H1 (cell line): Measurements from ENCODE around the gene CENPW. TPM values are rescaled to one million over a fixed set of nuclear protein-coding genes. Genes with fewer than 3 reads are reported as not detected.

Experiments used
- CTCF ChIA-PET: fragments of 300-600 bp; sonication (Branson Sonifier 250); formaldehyde crosslinking; loops from one replicate; lab custom pipeline; 2021; ENCODE audit not compliant: partially characterized antibody; lab: Charles Lee
- POLR2A ChIA-PET: fragments of 300-600 bp; sonication (Branson Sonifier 250); formaldehyde crosslinking; loops from one replicate; lab custom pipeline; 2021; ENCODE audit warnings: inconsistent platforms; ENCODE audit not compliant: partially characterized antibody; lab: Charles Lee
- DNase-seq, 2 experiments: peaks; one replicate each; pipeline versions ENCODE4 v3.0.0 to v3.0.0-alpha.2; 2010 to 2022; ENCODE audit warnings: low spot score in 2 of 2, low read depth in 1 of 2, mixed read lengths in 1 of 2
- FAIRE-seq: peaks from 2 replicates; lab custom pipeline; 2011; peaks lifted over from hg19 to GRCh38; lab: Jason Lieb, UNC
- H2AFZ ChIP-seq: 2 replicates; pipeline ENCODE4 v1.8.1; 2012; ENCODE audit warnings: low read length, inconsistent platforms
- H2AK5ac ChIP-seq: 2 replicates; pipeline ENCODE4 v1.6.1; 2013; ENCODE audit warnings: low read depth, low read length
- H2BK120ac ChIP-seq: replicated peaks from 2 replicates; pipeline ENCODE3; 2013; ENCODE audit warnings: low read depth, low read length, inconsistent platforms
- H2BK12ac ChIP-seq: 2 replicates; pipeline ENCODE4 v1.6.1; 2013; ENCODE audit warnings: low read depth, low read length
- H2BK15ac ChIP-seq: 2 replicates; pipeline ENCODE4 v1.6.1; 2013; ENCODE audit warnings: low read length
- H2BK20ac ChIP-seq: 2 replicates; pipeline ENCODE4 v1.6.1; 2013; ENCODE audit warnings: low read length
- H2BK5ac ChIP-seq: 2 replicates; pipeline ENCODE4 v1.6.1; 2013; ENCODE audit warnings: low read depth, low read length
- H3K14ac ChIP-seq: 2 replicates; pipeline ENCODE4 v1.6.1; 2013; ENCODE audit warnings: inconsistent platforms; ENCODE audit not compliant: insufficient read length
- H3K18ac ChIP-seq: 2 replicates; pipeline ENCODE4 v1.6.1; 2013; ENCODE audit warnings: low read length; ENCODE audit errors: extremely low read depth
- H3K23ac ChIP-seq: 2 replicates; pipeline ENCODE4 v1.6.1; 2013; ENCODE audit warnings: inconsistent platforms; ENCODE audit not compliant: insufficient read length
- H3K23me2 ChIP-seq: 2 replicates; pipeline ENCODE4 v1.6.1; 2013; ENCODE audit warnings: low read depth, low read length
- H3K27ac ChIP-seq: 2 replicates; pipeline ENCODE4 v1.6.1; 2011; ENCODE audit warnings: low read depth, low read length, inconsistent platforms
- H3K27me3 ChIP-seq, 4 experiments: replicated peaks in 1 of 4; 1 replicate in 1 of 4; 2 replicates in 3 of 4; pipeline versions ENCODE4 v1.6.1 to v1.8.1; 2011 to 2013; ENCODE audit warnings: low read length in 3 of 4, mild to moderate bottlenecking in 3 of 4, inconsistent platforms in 2 of 4, mixed read lengths in 2 of 4, moderate library complexity in 1 of 4; ENCODE audit not compliant: control insufficient read depth in 3 of 4, insufficient read depth in 3 of 4; ENCODE audit errors: extremely low read depth in 1 of 4
- H3K36me3 ChIP-seq, 4 experiments: 2 replicates each; pipeline versions ENCODE4 v1.6.1 to v1.8.1; 2011 to 2013; ENCODE audit warnings: mild to moderate bottlenecking in 4 of 4, low read length in 3 of 4, moderate library complexity in 2 of 4, control low read depth in 1 of 4, inconsistent platforms in 1 of 4; ENCODE audit not compliant: insufficient read depth in 4 of 4, control insufficient read depth in 2 of 4
- H3K4ac ChIP-seq: replicated peaks from 2 replicates; pipeline ENCODE3; 2013; ENCODE audit warnings: low read length, low read depth, mixed read lengths, inconsistent platforms; ENCODE audit not compliant: insufficient read length
- H3K4me1 ChIP-seq, 4 experiments: replicated peaks in 1 of 4; 1 replicate in 1 of 4; 2 replicates in 3 of 4; pipeline versions ENCODE4 v1.6.1 to v1.8.1; 2011 to 2013; ENCODE audit warnings: low read length in 3 of 4, inconsistent platforms in 2 of 4, mixed read lengths in 1 of 4; ENCODE audit not compliant: insufficient read depth in 4 of 4, control insufficient read depth in 3 of 4
- H3K4me2 ChIP-seq, 2 experiments: 2 replicates each; pipeline versions ENCODE4 v1.6.1 to v1.8.1; 2011 to 2013; ENCODE audit warnings: low read depth in 2 of 2, low read length in 2 of 2, control low read depth in 1 of 2, inconsistent platforms in 1 of 2, mild to moderate bottlenecking in 1 of 2; ENCODE audit not compliant: insufficient read depth in 1 of 2
- H3K4me3 ChIP-seq, 4 experiments: fragments of 200-600, 300-600 bp in 1 of 4; sonication (generic), shearing (Covaris generic), sonication (Bioruptor Twin) in 1 of 4; 2 replicates each; pipeline versions ENCODE4 v1.5.1 to v1.8.1; 2011 to 2016; ENCODE audit warnings: low read length in 4 of 4, low read depth in 3 of 4, control low read depth in 2 of 4, inconsistent platforms in 2 of 4, mild to moderate bottlenecking in 2 of 4, mixed read lengths in 1 of 4, moderate library complexity in 1 of 4; ENCODE audit not compliant: insufficient read depth in 2 of 4; ENCODE audit errors: extremely low read depth in 1 of 4
- H3K56ac ChIP-seq: replicated peaks from 2 replicates; pipeline ENCODE3; 2013; ENCODE audit warnings: low read depth, mild to moderate bottlenecking, mixed read lengths, low read length, inconsistent platforms; ENCODE audit not compliant: insufficient read length
- H3K79me1 ChIP-seq: 2 replicates; pipeline ENCODE4 v1.6.1; 2013; ENCODE audit warnings: low read depth, low read length, control low read depth
- H3K79me2 ChIP-seq, 2 experiments: 2 replicates each; pipeline versions ENCODE4 v1.6.1 to v1.8.1; 2012 to 2013; ENCODE audit warnings: low read length in 2 of 2, mild to moderate bottlenecking in 2 of 2, inconsistent platforms in 1 of 2; ENCODE audit not compliant: insufficient read depth in 2 of 2, control insufficient read depth in 1 of 2
- H3K9ac ChIP-seq, 4 experiments: replicated peaks in 1 of 4; 1 replicate in 1 of 4; 2 replicates in 3 of 4; pipeline versions ENCODE4 v1.6.1 to v1.8.1; 2011 to 2013; ENCODE audit warnings: low read depth in 3 of 4, low read length in 3 of 4, control low read depth in 2 of 4, mild to moderate bottlenecking in 2 of 4, moderate library complexity in 2 of 4, inconsistent platforms in 1 of 4; ENCODE audit errors: extremely low read depth in 1 of 4
- H3K9me3 ChIP-seq, 2 experiments: 2 replicates each; pipeline versions ENCODE4 v1.6.1 to v1.8.1; 2012 to 2013; ENCODE audit warnings: mild to moderate bottlenecking in 2 of 2, moderate library complexity in 2 of 2, control low read depth in 1 of 2, inconsistent platforms in 1 of 2, low read depth in 1 of 2, low read length in 1 of 2, mixed read lengths in 1 of 2; ENCODE audit not compliant: insufficient read depth in 2 of 2
- H4K20me1 ChIP-seq, 2 experiments: replicated peaks in 1 of 2; 2 replicates each; pipeline versions ENCODE3 to v1.8.1; 2011 to 2013; ENCODE audit warnings: inconsistent platforms in 2 of 2, low read length in 2 of 2, mild to moderate bottlenecking in 1 of 2; ENCODE audit not compliant: insufficient read depth in 2 of 2, control insufficient read depth in 1 of 2
- H4K5ac ChIP-seq: 2 replicates; pipeline ENCODE4 v1.6.1; 2013; ENCODE audit warnings: low read length, low read depth, mixed read lengths, inconsistent platforms; ENCODE audit not compliant: insufficient read length
- H4K8ac ChIP-seq: 2 replicates; pipeline ENCODE4 v1.8.0; 2013; ENCODE audit warnings: mild to moderate bottlenecking, moderate library complexity, low read length, inconsistent platforms; ENCODE audit not compliant: insufficient read depth; ENCODE audit errors: extremely low read depth
- H4K91ac ChIP-seq: replicated peaks from 2 replicates; pipeline ENCODE3; 2013; ENCODE audit warnings: low read length, mixed read lengths, inconsistent platforms; ENCODE audit not compliant: insufficient read length
- CTCF ChIP-seq, 3 experiments: IDR thresholded peaks; 1 replicate in 2 of 3; 2 replicates in 1 of 3; pipeline versions ENCODE4 v1.5.1 to v1.6.1; 2011; ENCODE audit warnings: low read length in 3 of 3, mild to moderate bottlenecking in 3 of 3, inconsistent platforms in 2 of 3, low read depth in 1 of 3, moderate library complexity in 1 of 3; ENCODE audit not compliant: insufficient read depth in 1 of 3; ENCODE audit errors: control extremely low read depth in 1 of 3
- EGR1 ChIP-seq: IDR thresholded peaks from 2 replicates; pipeline ENCODE4 v1.6.1; 2011; ENCODE audit warnings: low read depth, low read length, borderline replicate concordance
- RAD21 ChIP-seq, 2 experiments: IDR thresholded peaks in 1 of 2; conservative IDR thresholded peaks in 1 of 2; 2 replicates each; pipeline ENCODE4 v1.6.1; 2011; ENCODE audit warnings: low read depth in 2 of 2, low read length in 2 of 2, improper control_type of control experiment in 1 of 2, inconsistent platforms in 1 of 2, mild to moderate bottlenecking in 1 of 2, moderate library complexity in 1 of 2
- RBBP5 ChIP-seq: IDR thresholded peaks from 2 replicates; pipeline ENCODE4 v1.7.1; 2012; ENCODE audit warnings: low read depth, mild to moderate bottlenecking, inconsistent platforms, low read length, moderate library complexity, borderline replicate concordance
- USF2 ChIP-seq: IDR thresholded peaks from 2 replicates; pipeline ENCODE4 v1.6.1; 2011; ENCODE audit warnings: low read length, improper control_type of control experiment
- WGBS, 2 experiments: shearing (Covaris generic) in 1 of 2; methylation state at CpG; one replicate each; pipeline versions ENCODE4 v1.1.6 to v1.1.7; 2013 to 2015; ENCODE audit warnings: low lambda C conversion rate in 2 of 2, mixed read lengths in 2 of 2, inconsistent platforms in 1 of 2, low coverage in 1 of 2, missing lambda C conversion rate in 1 of 2; ENCODE audit not compliant: insufficient replicate concordance in 2 of 2, insufficient coverage in 1 of 2, insufficient read length in 1 of 2; ENCODE audit errors: extremely low coverage in 1 of 2, missing lambda C conversion rate in 1 of 2; 5-methylcytosine and 5-hydroxymethylcytosine counted together
- polyA plus RNA-seq, 7 experiments: library from polyadenylated mRNA; depleted of rRNA in 3 of 7; stranded (reverse) in 5 of 7; unstranded in 2 of 7; fragments of >200 nt in 5 of 7; fragments of 200-250 nt in 2 of 7; gene quantifications; 1 replicate in 5 of 7; 2 replicates in 1 of 7; 4 replicates in 1 of 7; pipeline versions ENCODE4 v1.2.1 to v1.2.3, GENCODE V29; 2011 to 2013; ENCODE audit warnings: missing spikeins in 2 of 7, mixed read lengths in 2 of 7
- total RNA-seq: library from RNA; stranded (reverse); fragmentation: NEBNext Ultra II Directional; extraction: Animal tissue kit (Norgen Biotek cat#: 25700); gene quantifications from 2 replicates; pipeline ENCODE4 v1.2.1, GENCODE V29; 2021

Gene CENPW
- total and polyA plus RNA-seq, 2 of the 8 experiments (the other 6 are each of a cell fraction or from before 2014, with no cell fraction given), result 22.0 to 91.1 TPM

- Histone ChIP-seq H2BK5ac (no peak overlapping the region), H3K79me2 (no peaks in the 10 kb centered on the region), H2BK120ac (no peak overlapping the region), H2BK20ac (no peak overlapping the region), H2AFZ (no peak overlapping the region), H3K27ac (no peak overlapping the region), H3K79me1 (no peaks in the 10 kb centered on the region), H2BK15ac (no peak overlapping the region), H4K5ac (no peak overlapping the region), H3K56ac (no peak overlapping the region), H4K20me1 (no peaks in the 10 kb centered on the region), H4K91ac (no peak overlapping the region), H3K23me2 (no peaks in the 10 kb centered on the region), H3K36me3 (no peaks in the 10 kb centered on the region), H3K4ac (no peak overlapping the region), H2BK12ac (no peak overlapping the region), H4K8ac (no peak overlapping the region), H2AK5ac (no peak overlapping the region), H3K14ac (no peak overlapping the region), H3K4me3 (no peak overlapping the region), H3K4me1 (no peaks in the 10 kb centered on the region), H3K4me2 (no peak overlapping the region), H3K9me3 (no peaks in the 10 kb centered on the region), H3K27me3 (no peaks in the 10 kb centered on the region), H3K23ac (no peak overlapping the region), H3K9ac (no peak overlapping the region), H3K18ac (no peak overlapping the region)
- WGBS, 2 experiments, result 83% methylated on average over 1 of the region's 1 CpG; no CpG with 5 or more reads in 1 of the 2 experiments
- TF ChIP-seq EGR1 (no peak), USF2 (peak; percentile 48), CTCF (IDR thresholded peaks at IDR 0.05; ENCODE audit: control extremely low read depth in 1 of 3, insufficient read depth in 1 of 3, low read depth in 1 of 3, low read length in 3 of 3) (peak in 2 of 3 experiments; percentile 26 to 42; a peak in 2 of 4 replicates), RAD21 (IDR thresholded peaks at IDR 0.05 in 1 of 2, conservative IDR thresholded peaks at IDR 0.05 in 1 of 2; ENCODE audit: low read depth in 2 of 2, low read length in 2 of 2) (peak; percentile 42 to 47), RBBP5 (no peak)
- POLR2A ChIA-PET, result no interaction called here
- DNase-seq (no peak), FAIRE-seq (peak; percentile 50)
- CTCF ChIA-PET, result interaction anchor here (0.8 to 2.1 kb wide), 10 partner anchors 11 to 422 kb away, joined by 3 to 5 read pairs (median 3); no protein-coding TSS in a partner anchor
Measured at GRCh38 chr6:126312013-126312665, 27.8 kb upstream of the CENPW start.
